SK-N-SH treated with all-trans-retinoic acid at 6 μM for 48 hours (cell line): ENCODE measurements around the gene DRD2.

Source experiments
- ATAC-seq: fragments of 200-7000 bp; cut with Tn5 transposase; 3 replicates; pipeline ENCODE4 v1.9.1; 2020; ENCODE audit warnings: mild to moderate bottlenecking, moderate library complexity
- ARNTL ChIP-seq: fragments of 450-650 bp; formaldehyde crosslinking; IDR thresholded peaks from 2 replicates; pipeline ENCODE4 v1.5.0; 2020; ENCODE audit warnings: low read depth, mild to moderate bottlenecking, moderate library complexity, borderline replicate concordance
- BACH2 ChIP-seq: fragments of 250-450 bp; sonication (Bioruptor Pico); IDR thresholded peaks from 2 replicates; pipeline ENCODE4 v1.9.0; 2021; ENCODE audit warnings: mild to moderate bottlenecking, borderline replicate concordance
- CSDC2 ChIP-seq: fragments of 250-450 bp; sonication (Bioruptor Pico); IDR thresholded peaks from 2 replicates; pipeline ENCODE4 v1.5.0; 2020; ENCODE audit warnings: mild to moderate bottlenecking, moderate library complexity
- ESRRG ChIP-seq: fragments of 250-450 bp; sonication (Bioruptor Pico); IDR thresholded peaks from 2 replicates; pipeline ENCODE4 v1.6.1; 2021; ENCODE audit warnings: mild to moderate bottlenecking
- ISL1 ChIP-seq: fragments of 250-450 bp; sonication (Bioruptor Pico); IDR thresholded peaks from 2 replicates; pipeline ENCODE4 v2.1.2; 2022; ENCODE audit warnings: mild to moderate bottlenecking, moderate library complexity
- OSR1 ChIP-seq: fragments of 250-450 bp; sonication (Bioruptor Pico); IDR thresholded peaks from 2 replicates; pipeline ENCODE4 v1.8.0; 2022; ENCODE audit warnings: moderate library complexity, mild to moderate bottlenecking, inconsistent platforms
- PPARA ChIP-seq: fragments of 250-450 bp; sonication (Bioruptor Pico); IDR thresholded peaks from 2 replicates; pipeline ENCODE4 v1.5.0; 2020; ENCODE audit warnings: mild to moderate bottlenecking, borderline replicate concordance
- RARB ChIP-seq: fragments of 250-450 bp; sonication (Bioruptor Pico); IDR thresholded peaks from 2 replicates; pipeline ENCODE4 v1.8.0; 2021; ENCODE audit warnings: mild to moderate bottlenecking, moderate library complexity
- SNAI2 ChIP-seq: fragments of 250-450 bp; sonication (Bioruptor Pico); IDR thresholded peaks from 2 replicates; pipeline ENCODE4 v1.5.0; 2020; ENCODE audit warnings: mild to moderate bottlenecking, moderate library complexity
- TOX ChIP-seq: fragments of 250-450 bp; sonication (Bioruptor Pico); IDR thresholded peaks from 2 replicates; pipeline ENCODE4 v1.8.0; 2021; ENCODE audit warnings: mild to moderate bottlenecking, moderate library complexity, borderline replicate concordance
- ZFP30 ChIP-seq: fragments of 450-650 bp; formaldehyde crosslinking; IDR thresholded peaks from 2 replicates; pipeline ENCODE4 v1.5.0; 2022; ENCODE audit warnings: mild to moderate bottlenecking, moderate library complexity
- ZNF565 ChIP-seq: fragments of 450-650 bp; formaldehyde crosslinking; conservative IDR thresholded peaks from 2 replicates; pipeline ENCODE4 v1.5.0; 2020; ENCODE audit warnings: low read depth, mild to moderate bottlenecking, moderate library complexity
- ZNF70 ChIP-seq: fragments of 450-650 bp; formaldehyde crosslinking; IDR thresholded peaks from 2 replicates; pipeline ENCODE4 v1.5.0; 2020; ENCODE audit warnings: mild to moderate bottlenecking, moderate library complexity
- ZNF8 ChIP-seq: fragments of 450-650 bp; formaldehyde crosslinking; IDR thresholded peaks from 2 replicates; pipeline ENCODE4 v1.5.0; 2020; ENCODE audit warnings: mild to moderate bottlenecking, moderate library complexity
- TF ChIP-seq, protein P1 (sequence below): fragments of 250-450 bp; sonication (Bioruptor Pico); IDR thresholded peaks from 2 replicates; pipeline ENCODE4 v1.5.1; 2020; ENCODE audit warnings: low read depth, mild to moderate bottlenecking, moderate library complexity
- TF ChIP-seq, protein P2 (sequence below): fragments of 250-450 bp; sonication (Bioruptor Pico); IDR thresholded peaks from 2 replicates; pipeline ENCODE4 v1.5.1; 2021; ENCODE audit warnings: mild to moderate bottlenecking, moderate library complexity
- TF ChIP-seq, protein P3 (sequence below): fragments of 250-450 bp; sonication (Bioruptor Pico); IDR thresholded peaks from 2 replicates; pipeline ENCODE4 v1.8.0; 2020; ENCODE audit warnings: mild to moderate bottlenecking, moderate library complexity, borderline replicate concordance
- TF ChIP-seq, protein P4 (sequence below): fragments of 250-450 bp; sonication (Bioruptor Pico); IDR thresholded peaks from 2 replicates; pipeline ENCODE4 v1.5.0; 2020; ENCODE audit warnings: mild to moderate bottlenecking, moderate library complexity
- TF ChIP-seq, protein P5 (sequence below): fragments of 250-450 bp; sonication (Bioruptor Pico); IDR thresholded peaks from 2 replicates; pipeline ENCODE4 v1.8.0; 2021; ENCODE audit warnings: low read depth, mild to moderate bottlenecking, moderate library complexity, borderline replicate concordance

The DRD2 gene

DNA sequence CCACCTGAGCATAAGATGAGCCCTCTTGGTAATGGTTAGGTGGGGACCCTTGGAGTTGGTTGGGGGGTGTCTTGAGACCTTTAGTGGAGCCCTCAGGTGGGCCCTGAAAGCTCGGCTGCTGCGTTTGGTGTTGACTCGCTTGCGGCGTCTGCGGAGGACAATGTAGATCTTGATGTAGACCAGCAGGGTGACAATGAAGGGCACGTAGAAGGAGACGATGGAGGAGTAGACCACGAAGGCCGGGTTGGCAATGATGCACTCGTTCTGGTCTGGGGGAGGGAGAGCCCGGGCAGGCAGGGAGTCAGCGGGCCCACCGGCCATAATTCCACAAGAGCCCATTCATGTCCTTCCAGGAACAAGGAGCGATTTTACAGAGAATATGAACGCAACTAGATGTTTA is 59.9 kb downstream of the DRD2 start:
- TF ChIP-seq, protein P1, sequence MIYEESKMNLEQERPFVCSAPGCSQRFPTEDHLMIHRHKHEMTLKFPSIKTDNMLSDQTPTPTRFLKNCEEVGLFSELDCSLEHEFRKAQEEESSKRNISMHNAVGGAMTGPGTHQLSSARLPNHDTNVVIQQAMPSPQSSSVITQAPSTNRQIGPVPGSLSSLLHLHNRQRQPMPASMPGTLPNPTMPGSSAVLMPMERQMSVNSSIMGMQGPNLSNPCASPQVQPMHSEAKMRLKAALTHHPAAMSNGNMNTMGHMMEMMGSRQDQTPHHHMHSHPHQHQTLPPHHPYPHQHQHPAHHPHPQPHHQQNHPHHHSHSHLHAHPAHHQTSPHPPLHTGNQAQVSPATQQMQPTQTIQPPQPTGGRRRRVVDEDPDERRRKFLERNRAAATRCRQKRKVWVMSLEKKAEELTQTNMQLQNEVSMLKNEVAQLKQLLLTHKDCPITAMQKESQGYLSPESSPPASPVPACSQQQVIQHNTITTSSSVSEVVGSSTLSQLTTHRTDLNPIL (CRISPR knock-in tag) = no peak
- no peak for TF ChIP-seq ZNF70 (CRISPR knock-in tag)
- no peak for ATAC-seq

DNA sequence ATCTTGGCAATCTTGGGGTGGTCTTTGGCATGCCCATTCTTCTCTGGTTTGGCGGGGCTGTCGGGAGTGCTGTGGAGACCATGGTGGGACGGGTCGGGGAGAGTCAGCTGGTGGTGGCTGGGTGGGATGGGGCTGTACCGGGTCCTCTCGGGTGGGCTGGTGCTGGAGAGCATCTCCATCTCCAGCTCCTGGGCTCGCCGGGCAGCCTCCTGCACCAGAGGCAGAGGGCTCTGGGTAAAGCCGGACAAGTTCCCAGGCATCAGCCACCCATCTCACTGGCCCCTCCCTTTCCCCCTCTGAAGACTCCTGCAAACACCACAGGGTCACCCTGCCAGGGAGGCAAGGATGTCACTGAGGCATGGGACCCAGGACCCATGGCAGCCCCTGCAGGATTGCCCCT is 62.5 kb downstream of the DRD2 start:
- TF ChIP-seq OSR1 (CRISPR knock-in tag) = no peak
- no peak for TF ChIP-seq ZNF565 (CRISPR knock-in tag)
- no peak for TF ChIP-seq ZFP30 (CRISPR knock-in tag)
- TF ChIP-seq ESRRG (CRISPR knock-in tag) = no peak
- TF ChIP-seq CSDC2 (CRISPR knock-in tag) = no peak
- TF ChIP-seq, protein P2, sequence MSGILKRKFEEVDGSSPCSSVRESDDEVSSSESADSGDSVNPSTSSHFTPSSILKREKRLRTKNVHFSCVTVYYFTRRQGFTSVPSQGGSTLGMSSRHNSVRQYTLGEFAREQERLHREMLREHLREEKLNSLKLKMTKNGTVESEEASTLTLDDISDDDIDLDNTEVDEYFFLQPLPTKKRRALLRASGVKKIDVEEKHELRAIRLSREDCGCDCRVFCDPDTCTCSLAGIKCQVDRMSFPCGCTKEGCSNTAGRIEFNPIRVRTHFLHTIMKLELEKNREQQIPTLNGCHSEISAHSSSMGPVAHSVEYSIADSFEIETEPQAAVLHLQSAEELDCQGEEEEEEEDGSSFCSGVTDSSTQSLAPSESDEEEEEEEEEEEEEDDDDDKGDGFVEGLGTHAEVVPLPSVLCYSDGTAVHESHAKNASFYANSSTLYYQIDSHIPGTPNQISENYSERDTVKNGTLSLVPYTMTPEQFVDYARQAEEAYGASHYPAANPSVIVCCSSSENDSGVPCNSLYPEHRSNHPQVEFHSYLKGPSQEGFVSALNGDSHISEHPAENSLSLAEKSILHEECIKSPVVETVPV (CRISPR knock-in tag) = no peak
- TF ChIP-seq RARB (CRISPR knock-in tag) = no peak
- TF ChIP-seq, protein P3, sequence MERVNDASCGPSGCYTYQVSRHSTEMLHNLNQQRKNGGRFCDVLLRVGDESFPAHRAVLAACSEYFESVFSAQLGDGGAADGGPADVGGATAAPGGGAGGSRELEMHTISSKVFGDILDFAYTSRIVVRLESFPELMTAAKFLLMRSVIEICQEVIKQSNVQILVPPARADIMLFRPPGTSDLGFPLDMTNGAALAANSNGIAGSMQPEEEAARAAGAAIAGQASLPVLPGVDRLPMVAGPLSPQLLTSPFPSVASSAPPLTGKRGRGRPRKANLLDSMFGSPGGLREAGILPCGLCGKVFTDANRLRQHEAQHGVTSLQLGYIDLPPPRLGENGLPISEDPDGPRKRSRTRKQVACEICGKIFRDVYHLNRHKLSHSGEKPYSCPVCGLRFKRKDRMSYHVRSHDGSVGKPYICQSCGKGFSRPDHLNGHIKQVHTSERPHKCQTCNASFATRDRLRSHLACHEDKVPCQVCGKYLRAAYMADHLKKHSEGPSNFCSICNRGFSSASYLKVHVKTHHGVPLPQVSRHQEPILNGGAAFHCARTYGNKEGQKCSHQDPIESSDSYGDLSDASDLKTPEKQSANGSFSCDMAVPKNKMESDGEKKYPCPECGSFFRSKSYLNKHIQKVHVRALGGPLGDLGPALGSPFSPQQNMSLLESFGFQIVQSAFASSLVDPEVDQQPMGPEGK (CRISPR knock-in tag) = no peak
- no peak for TF ChIP-seq BACH2 (CRISPR knock-in tag)
- TF ChIP-seq PPARA (CRISPR knock-in tag) = no peak
- TF ChIP-seq TOX = no peak
- TF ChIP-seq, protein P4, sequence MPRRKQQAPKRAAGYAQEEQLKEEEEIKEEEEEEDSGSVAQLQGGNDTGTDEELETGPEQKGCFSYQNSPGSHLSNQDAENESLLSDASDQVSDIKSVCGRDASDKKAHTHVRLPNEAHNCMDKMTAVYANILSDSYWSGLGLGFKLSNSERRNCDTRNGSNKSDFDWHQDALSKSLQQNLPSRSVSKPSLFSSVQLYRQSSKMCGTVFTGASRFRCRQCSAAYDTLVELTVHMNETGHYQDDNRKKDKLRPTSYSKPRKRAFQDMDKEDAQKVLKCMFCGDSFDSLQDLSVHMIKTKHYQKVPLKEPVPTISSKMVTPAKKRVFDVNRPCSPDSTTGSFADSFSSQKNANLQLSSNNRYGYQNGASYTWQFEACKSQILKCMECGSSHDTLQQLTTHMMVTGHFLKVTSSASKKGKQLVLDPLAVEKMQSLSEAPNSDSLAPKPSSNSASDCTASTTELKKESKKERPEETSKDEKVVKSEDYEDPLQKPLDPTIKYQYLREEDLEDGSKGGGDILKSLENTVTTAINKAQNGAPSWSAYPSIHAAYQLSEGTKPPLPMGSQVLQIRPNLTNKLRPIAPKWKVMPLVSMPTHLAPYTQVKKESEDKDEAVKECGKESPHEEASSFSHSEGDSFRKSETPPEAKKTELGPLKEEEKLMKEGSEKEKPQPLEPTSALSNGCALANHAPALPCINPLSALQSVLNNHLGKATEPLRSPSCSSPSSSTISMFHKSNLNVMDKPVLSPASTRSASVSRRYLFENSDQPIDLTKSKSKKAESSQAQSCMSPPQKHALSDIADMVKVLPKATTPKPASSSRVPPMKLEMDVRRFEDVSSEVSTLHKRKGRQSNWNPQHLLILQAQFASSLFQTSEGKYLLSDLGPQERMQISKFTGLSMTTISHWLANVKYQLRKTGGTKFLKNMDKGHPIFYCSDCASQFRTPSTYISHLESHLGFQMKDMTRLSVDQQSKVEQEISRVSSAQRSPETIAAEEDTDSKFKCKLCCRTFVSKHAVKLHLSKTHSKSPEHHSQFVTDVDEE = no peak
- ATAC-seq = no peak

DNA sequence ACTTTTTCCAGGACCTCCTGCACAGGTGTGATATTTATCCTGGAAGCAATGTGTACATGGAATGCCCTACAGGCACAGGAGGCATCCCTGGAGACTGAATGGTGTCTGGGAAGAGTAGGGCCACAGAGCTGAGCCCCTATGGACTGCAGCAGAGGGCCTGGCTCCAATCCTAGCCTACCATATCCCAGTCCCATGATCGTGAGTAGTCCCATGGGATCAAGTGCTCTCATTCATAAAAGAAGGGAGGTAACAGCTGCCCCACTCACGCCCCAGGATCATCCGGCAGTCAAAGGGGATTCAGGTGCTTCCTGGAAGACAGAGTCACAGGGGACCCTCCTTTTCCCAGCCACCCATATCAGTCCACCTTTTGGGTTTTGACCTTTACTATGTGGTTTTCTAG is 63.7 kb downstream of the DRD2 start:
- ATAC-seq = no peak
- no peak for TF ChIP-seq PPARA (CRISPR knock-in tag)
- TF ChIP-seq ZNF8 (CRISPR knock-in tag) = no peak
- TF ChIP-seq ZNF565 (CRISPR knock-in tag) = no peak
- TF ChIP-seq, protein P4 = no peak
- TF ChIP-seq ZNF70 (CRISPR knock-in tag) = no peak
- no peak for TF ChIP-seq TOX
- no peak for TF ChIP-seq RARB (CRISPR knock-in tag)
- no peak for TF ChIP-seq OSR1 (CRISPR knock-in tag)
- TF ChIP-seq ZFP30 (CRISPR knock-in tag) = no peak
- TF ChIP-seq SNAI2 (CRISPR knock-in tag) = no peak
- TF ChIP-seq, protein P5, sequence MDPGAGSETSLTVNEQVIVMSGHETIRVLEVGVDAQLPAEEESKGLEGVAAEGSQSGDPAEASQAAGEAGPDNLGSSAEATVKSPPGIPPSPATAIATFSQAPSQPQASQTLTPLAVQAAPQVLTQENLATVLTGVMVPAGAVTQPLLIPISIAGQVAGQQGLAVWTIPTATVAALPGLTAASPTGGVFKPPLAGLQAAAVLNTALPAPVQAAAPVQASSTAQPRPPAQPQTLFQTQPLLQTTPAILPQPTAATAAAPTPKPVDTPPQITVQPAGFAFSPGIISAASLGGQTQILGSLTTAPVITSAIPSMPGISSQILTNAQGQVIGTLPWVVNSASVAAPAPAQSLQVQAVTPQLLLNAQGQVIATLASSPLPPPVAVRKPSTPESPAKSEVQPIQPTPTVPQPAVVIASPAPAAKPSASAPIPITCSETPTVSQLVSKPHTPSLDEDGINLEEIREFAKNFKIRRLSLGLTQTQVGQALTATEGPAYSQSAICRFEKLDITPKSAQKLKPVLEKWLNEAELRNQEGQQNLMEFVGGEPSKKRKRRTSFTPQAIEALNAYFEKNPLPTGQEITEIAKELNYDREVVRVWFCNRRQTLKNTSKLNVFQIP (CRISPR knock-in tag) = no peak
- no peak for TF ChIP-seq ARNTL (CRISPR knock-in tag)
- no peak for TF ChIP-seq ISL1 (CRISPR knock-in tag)
- TF ChIP-seq, protein P1 (CRISPR knock-in tag) = no peak
- TF ChIP-seq, protein P2 (CRISPR knock-in tag) = no peak
- TF ChIP-seq ESRRG (CRISPR knock-in tag) = no peak
- TF ChIP-seq, protein P3 (CRISPR knock-in tag) = no peak
